ENCODE results near the gene PPP1R1B.

DNA sequence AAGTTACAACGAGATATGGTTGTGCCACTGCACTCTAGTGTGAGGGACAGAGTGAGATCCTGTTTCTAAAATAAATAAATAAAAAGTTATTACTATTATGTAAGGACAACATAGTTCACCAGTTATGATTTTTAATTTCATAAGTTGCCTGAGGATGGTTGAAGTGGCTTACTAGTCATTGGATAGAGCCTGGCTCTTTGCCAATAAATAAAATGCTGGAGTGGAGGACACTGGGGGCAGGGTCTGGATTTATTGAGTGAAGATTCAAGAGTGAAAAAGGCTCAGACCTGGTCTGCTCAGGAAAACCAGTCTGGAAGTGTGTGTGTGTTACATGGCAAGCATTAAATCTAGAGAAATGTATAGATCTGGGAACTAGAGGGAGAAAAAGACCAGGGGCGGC is 12.3 kb downstream of the PPP1R1B start:
- TF ChIP-seq CTCF (IDR thresholded peaks at IDR 0.05) (no peak), POLR2A (IDR thresholded peaks at IDR 0.05) (no peak)

Data from adrenal gland (tissue), 5 donors.